Kasumi-1 (cell line): ENCODE data around the gene OMP.
"Not testable (repeated sequence)": the region's sequence is repeated elsewhere in the genome, so short reads cannot be mapped to it uniquely, and the experiment has no call there.

Experiments used
- DNase-seq, 2 experiments: peaks; one replicate each; lab custom pipeline; 2025; lab: John Stamatoyannopoulos, UW

OMP gene, protein sequence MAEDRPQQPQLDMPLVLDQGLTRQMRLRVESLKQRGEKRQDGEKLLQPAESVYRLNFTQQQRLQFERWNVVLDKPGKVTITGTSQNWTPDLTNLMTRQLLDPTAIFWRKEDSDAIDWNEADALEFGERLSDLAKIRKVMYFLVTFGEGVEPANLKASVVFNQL

DNA sequence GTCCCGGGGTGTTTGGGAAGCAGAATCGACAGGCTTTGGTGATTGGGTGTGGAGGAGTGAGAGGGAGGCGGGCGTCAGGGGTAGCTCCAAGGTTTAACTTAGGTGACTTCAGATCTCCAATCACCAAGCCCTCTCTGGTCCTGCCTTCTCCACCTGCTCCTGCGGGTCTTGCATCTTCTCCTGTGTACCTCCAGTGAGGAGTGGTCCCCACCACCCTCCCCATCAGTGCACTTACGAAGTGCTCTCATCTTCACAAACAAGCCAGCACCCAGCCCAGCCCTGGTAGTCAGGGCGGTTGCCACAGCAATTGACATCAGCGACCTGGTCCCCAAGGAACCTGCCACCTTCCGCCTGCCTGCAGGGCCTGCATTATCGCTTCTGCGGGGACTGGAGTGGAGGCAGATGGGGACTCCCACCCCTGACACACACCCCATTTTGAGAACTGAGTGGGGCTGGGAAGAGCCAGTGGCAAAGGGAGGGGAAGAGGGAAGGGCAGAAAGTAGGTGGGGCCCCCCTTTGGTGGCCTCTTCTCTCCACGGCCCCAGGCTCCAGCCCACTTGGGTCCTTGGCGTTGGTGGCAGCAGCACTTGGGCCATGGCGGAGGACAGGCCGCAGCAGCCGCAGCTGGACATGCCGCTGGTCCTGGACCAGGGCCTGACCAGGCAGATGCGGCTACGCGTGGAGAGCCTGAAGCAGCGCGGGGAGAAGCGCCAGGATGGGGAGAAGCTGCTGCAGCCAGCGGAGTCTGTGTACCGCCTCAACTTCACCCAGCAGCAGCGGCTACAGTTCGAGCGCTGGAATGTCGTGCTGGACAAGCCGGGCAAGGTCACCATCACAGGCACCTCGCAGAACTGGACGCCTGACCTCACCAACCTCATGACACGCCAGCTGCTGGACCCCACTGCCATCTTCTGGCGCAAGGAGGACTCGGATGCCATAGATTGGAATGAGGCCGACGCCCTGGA, at the start of gene OMP:
TSS of gene OMP (plus strand) at position 595 of the 965 bp plus-strand sequence. CDS start at position 595, 0 bp downstream.
- DNase-seq = no peak

DNA sequence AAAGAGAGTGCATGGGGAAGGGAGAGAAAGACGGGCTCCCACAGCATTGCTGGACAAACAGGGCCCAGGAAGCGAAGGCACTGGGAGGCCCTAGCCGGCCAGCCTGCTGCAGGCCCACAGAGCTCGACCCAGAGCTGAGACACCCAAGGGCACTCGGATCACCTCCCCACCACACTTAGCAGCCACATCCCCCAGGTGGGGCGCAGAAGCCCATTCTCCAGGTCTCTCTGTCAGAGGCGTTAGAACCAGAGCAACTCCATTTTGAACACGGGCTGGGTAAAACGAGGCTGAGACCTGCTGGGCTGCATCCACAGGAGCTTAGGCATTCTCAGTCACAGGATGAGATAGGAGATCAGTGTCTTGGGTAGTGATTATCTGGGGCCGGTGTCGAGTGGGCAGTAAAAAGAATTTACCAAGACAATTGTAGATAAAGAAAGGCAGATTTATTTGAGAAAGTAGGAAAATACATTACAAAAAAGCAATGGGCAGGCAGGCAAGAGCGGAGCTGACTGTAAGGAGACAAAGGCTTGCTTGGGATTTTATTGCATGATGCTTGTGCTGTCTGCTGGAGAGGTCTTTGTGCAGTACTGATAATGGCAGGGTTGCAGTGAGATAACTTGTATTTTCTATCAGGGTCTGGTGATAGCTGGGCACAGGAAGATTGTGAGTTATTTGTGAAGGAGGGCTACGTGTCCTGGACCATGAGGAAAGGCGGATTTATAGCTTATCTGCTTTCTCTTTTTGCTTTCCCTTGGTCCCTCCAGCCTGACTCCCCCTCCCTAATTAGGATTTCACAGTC, 49.2 kb upstream of the OMP start:
- DNase-seq = no peak

DNA sequence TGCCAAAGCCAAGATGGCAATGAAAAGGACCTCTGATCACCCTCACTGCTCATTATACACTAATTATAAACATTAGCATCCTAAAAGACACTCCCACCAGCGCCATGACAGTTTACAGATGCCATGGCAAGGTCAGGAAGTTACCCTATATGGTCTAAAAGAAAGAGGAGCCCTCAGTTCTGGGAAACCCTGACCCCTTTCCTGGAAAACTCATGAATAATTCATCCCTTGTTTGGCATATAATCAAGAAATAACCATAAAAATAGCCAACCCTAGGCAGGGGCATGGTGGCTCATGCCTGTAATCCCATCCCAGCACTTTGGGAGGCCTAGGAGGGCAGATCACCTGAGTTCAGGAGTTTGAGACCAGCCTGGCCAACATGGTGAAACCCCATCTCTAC, 48.6 kb upstream of the OMP start:
- DNase-seq = no peak

DNA sequence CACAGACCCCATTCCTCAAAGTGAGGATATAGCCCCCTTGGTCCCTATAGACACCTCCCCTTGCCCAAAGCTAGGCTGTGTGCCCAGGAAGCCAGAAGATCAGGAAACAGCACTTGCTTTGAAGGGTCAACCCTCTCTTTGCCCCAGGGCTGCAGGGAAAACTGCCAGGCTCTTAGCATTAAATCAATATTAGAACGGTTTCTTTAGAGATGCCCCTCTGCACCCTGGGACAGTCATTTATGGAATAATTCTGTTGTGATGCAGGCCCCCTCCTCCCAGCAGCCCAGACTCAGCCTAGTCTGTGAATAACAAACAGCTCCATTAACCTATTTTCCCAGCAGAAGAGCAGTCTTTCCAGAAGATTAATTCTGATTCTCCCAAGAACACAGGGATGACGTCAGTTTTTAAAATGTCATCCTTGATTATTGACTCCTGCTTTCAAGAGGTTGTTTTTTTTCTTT, 47.5 kb upstream of the OMP start:
- DNase-seq = no peak

DNA sequence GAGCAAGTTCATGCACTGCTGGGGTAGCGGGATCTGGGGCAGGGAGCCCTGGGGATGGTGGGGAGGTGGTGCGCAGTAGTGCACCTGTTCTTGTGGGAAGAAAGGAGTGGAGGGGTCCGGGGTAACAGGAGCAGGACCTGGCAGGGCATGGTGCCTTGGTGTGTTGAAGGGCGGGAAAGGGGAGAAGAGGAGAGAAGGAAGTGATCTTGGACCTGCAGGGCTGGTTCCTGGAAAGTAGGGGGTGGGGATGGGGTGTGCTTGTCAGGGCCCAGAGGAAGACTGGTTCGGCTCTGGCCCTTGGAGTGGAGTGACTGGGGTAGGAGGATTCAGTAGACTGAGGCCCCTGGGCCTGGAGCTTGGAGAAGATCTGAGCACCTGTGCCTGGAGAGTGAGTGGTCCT, 46.7 kb upstream of the OMP start:
- DNase-seq = no peak

DNA sequence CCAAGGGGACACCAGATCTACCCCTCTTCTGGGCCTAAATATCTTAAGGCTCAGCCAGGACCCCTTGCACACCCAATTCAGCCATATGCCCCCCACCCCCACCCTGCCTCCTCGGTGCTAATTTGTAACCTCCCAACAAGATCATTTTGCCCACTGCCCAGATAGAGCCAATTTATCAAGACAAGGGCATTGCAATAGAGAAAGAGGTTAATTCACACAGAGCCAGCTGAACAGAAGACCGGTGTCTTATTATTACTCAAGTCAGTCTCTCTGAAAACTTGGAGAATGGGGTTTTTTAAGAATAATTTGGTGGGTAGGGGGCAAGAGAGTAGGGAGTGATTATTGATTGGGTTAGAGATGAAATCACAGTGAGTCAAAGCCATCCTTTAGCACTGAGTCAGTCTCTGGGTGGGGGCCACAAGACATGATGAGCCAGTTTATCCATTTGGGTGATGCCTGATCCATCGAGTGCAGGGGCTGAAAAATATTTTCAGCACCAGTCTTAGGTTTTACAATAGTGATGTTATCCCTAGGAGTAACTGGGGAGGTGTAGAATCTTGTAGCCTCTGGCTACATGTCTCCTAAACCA, 45.7 kb upstream of the OMP start:
- no peak for DNase-seq

DNA sequence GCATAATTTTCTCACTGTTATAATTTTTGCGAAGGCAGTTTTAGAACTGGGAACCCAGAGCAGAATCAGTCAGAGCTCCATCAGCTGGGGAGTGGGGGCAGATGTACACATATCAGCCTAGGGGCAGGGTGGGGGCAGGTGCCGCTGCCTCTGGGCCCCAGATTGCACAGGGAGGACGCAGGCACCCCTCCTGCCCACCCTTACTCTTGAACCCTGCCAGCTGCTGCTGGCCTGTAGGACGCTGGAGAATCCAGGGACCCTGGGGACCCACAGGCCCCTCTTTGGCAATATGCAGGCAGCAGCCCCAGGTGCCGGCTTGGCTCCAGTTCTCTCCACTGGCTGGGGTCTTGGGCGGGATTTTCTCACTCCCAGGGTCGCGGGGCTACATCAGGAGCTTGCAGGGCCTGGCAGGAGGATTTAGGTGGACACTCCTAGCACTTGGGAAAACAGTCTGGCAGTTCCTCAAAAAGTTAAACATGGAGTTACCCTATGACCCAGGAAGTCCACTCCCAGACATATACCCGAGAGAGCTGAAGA, 44.6 kb upstream of the OMP start:
- DNase-seq = no peak

DNA sequence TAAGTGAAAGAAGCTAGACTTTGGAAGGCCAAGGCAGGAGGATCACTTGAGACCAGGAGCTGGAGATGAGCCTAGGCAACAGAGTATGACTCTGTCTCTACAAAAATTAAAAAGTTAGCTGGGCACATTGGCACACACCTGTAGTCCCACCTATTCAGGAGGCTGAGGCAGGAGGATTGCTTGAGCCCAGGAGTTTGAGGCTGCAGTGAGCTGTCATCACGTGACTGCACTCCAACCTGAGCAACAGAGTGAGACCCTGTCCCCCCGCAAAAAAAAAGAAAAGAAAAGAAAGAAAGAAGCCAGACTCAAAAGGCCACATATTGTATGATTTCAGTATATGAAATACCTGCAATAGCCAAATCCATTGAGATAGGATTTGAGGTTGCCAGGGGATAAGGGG, 43.7 kb upstream of the OMP start:
- DNase-seq = no peak

DNA sequence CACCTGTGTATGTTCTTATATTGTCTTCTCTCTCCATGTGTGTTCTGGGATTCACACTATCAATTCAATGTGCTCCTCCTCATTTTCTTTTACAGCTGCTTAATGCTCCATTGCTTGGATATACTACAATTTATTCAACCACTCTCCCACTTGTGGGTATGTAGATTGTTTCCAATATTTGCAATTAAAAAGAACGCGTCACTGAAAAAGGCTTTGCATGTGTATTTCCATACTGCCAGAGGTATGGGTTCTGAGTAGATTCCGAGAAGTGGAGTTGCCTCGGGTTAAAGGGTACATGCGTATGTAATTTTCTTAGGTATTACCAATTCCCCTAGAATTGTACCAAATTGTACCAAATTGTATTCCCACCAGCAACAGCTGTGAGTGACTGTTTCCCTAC, 42.8 kb upstream of the OMP start:
- DNase-seq = no peak

DNA sequence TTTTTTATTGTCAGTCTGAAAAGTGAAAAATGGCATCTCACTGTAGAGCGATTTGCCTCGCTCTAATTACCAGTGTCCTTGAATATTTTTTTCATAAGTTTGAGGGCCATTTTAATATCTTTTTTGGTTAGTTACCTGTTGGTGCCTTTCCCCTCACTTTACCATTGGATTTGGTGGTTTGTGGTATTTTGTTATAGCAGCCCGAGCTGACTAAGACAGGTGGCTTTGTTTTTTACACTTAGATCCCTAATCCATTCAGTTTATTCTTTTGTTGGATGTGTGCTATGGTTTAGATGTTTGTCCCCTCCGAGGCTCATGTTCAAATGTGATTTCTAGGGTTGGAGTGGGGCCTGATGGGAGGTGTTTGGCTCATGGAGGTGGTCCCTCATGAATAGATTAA, 42.4 kb upstream of the OMP start:
- no peak for DNase-seq

DNA sequence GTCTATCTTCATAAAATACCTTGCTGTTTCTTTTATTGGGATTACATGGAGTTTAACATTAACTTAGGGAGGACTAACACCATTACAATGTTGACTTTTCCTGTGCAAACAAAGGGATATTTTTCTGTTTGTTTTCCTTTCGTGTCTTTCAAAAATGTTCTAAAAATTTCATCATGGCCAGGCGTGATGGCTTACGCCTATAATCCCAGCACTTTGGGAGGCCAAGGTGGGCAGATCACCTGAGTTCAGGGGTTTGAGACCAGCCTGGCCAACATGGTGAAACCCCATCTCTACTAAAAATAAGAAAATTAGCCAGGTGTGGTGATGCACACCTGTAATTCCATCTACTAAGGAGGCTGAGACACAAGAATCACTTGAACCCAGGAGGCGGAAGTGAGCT, 41.4 kb upstream of the OMP start:
- DNase-seq = not testable (repeated sequence)

DNA sequence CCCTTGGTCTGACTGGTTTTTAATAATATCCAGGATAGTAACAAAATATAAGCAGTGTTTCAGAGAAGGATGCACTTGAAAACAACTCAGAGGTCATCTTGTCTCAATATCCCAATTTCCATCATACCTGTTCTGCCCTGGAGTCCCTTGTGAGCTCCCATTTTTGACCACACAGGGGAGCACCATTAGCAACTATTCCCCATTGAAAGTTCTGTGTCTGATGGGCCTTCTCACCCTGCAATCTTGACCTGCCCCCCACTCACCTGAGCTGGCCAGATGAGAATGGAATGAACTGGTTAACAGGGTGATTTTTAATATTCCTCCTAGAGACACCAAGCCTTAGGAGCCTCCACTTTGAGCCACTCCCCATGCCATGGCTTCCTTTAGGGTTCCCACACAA, 39.7 kb upstream of the OMP start:
- DNase-seq = no peak

DNA sequence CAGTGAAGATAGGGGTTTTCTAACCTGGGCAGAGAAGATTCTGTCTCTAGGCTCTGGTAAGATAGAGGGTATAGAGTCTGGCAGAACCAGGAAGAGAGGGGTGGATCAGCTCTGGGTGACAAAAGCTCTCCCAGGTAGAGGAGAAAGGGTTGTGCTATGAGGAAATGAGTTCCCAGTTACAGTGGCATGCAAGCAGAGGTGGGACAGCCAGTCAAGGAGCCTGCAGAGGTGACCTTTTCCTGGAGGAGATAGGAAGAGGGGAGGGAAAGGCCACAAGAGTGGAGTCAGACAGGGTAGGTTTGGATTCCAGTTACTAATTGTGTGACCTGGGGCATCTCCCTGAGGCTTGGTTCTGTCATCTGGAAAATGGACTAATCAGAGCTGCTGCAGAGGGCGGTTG, 39.2 kb upstream of the OMP start:
- no peak for DNase-seq

DNA sequence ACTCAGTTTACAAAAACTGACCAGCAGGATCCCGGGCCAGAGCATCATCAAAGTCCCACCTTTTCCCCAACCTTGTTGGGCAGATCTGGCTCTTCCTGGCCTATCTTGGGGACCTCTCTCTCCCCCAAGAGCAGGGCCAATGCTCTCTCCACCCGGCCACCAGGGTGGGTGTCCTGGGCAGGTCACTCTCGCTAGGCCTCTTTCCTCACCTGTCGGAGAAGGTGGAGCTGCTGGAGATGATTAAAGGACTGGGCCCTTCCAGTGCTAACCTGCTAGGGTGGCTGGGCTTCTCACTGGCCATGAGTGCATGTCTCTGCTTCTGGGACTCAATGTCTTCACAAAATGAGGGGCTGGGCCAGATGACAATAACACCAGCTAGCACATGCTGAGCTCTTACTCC, 38.8 kb upstream of the OMP start:
- DNase-seq = no peak

DNA sequence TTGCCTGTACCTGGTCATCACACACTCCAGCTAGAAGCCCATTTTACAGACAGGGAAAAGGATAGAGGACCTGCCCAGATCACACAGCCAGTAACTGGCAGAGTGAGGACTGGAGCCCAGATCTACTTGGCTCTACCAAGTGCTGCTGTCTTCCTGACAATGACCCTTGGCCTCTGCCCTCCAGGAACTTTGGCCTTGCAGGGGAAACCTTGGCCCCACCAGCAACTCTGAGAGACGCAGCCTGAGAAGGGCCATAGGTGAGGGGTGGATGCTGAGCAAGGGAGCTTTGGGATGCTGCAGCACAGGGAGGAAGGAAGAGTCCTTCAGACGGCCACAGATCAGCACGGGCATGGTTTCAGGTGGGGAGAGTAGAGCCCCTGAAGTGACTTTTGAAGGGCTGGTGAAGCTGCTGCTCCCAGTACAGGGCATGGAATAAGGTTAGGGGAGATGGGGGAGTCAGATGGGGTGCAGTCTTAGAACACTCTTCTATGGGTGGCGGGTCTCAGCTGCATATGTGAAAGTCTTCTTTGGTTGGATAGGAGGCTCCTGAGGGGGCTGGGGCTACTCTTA, 37.9 kb upstream of the OMP start:
- no peak for DNase-seq

DNA sequence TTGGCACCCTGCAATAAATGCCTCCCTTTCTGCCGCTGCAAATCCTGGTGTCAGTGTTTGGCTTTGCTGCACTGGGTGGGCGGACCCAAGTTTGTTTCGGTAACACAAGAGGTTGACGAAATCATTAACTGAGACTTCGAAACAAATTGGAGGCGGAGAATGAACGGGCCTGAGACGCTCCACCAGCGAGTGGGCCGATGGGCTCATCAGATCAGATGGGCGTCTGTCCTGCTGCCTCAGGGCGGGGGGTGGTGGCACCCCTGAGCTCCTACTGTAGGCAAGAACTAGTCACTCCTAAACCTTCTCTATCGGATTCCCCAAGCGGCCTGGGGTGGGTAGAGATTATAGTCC, 36.8 kb upstream of the OMP start:
- DNase-seq = no peak

DNA sequence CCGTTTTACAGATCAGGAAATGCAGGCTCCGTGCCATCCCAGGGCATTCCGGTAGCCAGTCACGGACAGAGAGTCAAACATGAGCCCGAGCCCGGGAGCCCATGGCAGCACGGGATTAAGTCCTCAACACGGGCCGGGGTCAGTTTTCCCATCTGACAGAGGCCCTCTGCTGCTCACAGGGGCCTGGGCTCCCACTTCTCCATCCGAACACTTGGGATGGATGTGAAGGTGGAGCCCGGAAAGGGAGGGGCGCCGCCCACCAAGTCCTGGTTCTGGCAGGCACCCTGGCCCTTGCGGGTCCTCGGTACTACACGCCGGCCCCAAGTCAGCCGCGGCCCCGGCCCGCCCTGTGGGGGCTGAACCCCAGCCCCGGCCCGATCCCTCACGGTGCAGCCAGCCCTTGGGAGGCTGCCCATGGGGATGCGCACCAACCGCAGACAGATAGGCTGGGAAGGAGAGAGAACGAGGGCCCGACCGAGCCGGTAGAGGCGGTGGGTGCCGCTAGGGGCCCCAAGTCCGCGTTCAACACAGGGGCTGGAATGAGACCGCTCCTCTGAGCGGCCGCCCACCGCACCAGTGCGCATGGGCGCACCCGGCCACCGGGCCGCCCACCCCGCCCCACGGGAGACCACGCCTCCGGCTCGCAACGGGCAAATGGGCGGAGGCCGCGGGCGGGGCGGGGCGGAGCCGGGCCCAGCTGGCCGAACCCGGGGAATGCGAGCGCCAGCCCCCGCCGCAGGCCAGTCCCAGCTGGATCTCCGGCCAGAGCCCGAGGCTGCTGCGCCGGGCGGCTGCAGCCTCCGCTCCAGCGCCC, 36.2 kb upstream of the OMP start, which contains the start of gene CAPN5:
TSS of gene CAPN5 (plus strand) at position 743 of the 814 bp plus-strand sequence. CDS start 17,916 bp downstream, outside the sequence.
- DNase-seq = peak; percentile 79 to 83

DNA sequence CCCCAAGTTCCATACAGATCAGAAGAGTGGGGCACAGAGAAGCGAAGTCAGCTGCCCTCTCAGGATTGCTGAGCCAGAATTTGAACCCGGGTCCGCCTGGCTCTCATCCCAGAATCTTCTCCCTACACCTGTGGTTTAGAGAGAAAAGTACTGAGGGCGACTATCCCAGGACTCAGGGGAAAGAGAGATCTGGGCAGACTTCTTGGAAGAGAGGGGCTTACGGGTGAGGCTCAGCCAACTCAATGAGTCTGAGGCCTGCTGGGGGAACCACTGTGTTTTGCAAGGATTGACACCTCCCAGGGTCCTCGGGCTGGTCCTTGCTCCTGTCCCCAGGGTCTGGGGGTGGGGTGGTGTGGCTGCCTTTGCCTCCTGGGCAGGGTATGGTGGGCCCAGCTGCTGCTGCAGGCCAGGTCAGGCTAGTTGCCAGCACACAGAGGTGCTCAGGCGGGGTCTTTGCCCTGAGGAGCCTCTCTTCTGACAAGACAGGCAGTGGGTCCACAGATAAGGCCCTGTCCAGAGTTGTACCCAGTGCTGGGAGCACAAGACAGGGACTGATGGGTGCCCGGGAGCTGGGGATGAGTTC, 34.7 kb upstream of the OMP start:
- no peak for DNase-seq

DNA sequence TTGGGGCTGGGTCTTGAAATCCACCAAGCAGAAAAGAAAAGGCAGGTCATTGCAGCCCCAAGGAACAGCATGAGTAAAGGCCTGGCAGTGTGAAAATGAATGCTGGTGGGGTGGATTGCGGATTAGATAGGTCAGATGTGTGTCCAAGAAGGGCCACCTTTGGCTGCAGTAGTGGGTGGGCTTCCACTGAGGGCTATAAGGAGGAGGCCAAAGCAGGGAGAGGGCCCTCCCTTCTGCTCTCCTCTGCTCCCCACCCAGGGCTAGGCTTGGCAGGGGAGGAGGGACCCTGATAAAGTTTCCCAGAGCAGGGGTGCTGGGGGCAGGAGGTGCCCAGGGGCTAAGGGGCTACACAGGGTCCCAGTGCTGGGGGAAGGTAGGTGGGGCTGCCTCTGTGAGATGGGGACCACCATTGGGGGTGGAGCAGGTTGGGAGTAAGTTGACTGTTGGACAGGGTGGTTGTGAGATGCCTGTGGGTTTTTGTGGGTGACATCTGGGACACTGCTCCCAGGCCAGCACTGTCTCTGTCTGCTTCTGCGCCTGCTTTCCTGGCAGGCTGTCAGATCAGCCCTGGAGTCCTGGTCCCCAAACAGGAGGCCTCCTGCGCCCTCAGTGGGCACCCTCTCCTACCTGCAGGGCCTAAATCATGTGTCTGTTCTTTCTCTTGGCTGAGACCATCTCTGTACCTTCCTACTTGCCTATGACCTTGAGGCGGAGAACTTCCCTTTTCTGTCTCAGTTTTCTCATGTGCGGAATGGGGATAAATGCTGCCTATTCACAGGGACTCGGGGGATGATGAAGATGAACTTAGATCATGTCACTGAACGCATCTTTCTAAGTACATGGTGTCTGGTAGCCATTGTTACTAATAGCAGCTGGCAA, 33.9 kb upstream of the OMP start:
- DNase-seq = no peak
